ENCODE measurements around the gene SMIM30.

Gene SMIM30

GRCh38 chr7:113100121-113100603, 18.2 kb downstream of the SMIM30 start:
- DNase-seq (ENCODE audit: low spot score): no peak

- no peak for DNase-seq (ENCODE audit: low spot score)
These were observed 19.0 kb downstream of the SMIM30 start for GRCh38 chr7:113099284-113099919.

GRCh38 chr7:113094517-113095249, 23.7 kb downstream of the SMIM30 start:
- no peak for DNase-seq (ENCODE audit: low spot score)

- DNase-seq (ENCODE audit: low spot score): no peak
These were observed 24.8 kb downstream of the SMIM30 start for GRCh38 chr7:113093561-113093960.

- DNase-seq (ENCODE audit: low spot score): no peak
These were observed 25.6 kb downstream of the SMIM30 start for GRCh38 chr7:113092762-113093161.

- DNase-seq (ENCODE audit: low spot score): peak; percentile 86
These were observed 31.0 kb downstream of the SMIM30 start for GRCh38 chr7:113087071-113087998.

- peak; percentile 41 for DNase-seq (ENCODE audit: low spot score)
These were observed 31.9 kb downstream of the SMIM30 start, which contains the start of gene GPR85 for GRCh38 chr7:113086431-113086888. GPR85 (minus strand) TSS chr7:113086827; CDS start chr7:113084721, 2,106 bp downstream.

- DNase-seq (ENCODE audit: low spot score): peak; percentile 31
These were observed 32.5 kb downstream of the SMIM30 start for GRCh38 chr7:113085781-113086390.

- DNase-seq (ENCODE audit: low spot score): no peak
These were observed 33.7 kb downstream of the SMIM30 start for GRCh38 chr7:113084496-113085172.

- DNase-seq (ENCODE audit: low spot score): no peak
These were observed 34.4 kb downstream of the SMIM30 start for GRCh38 chr7:113083816-113084495.

GRCh38 chr7:113083132-113083815, 35.1 kb downstream of the SMIM30 start:
- no peak for DNase-seq (ENCODE audit: low spot score)

- no peak for DNase-seq (ENCODE audit: low spot score)
These were observed 40.0 kb downstream of the SMIM30 start for GRCh38 chr7:113078331-113078730.

- no peak for DNase-seq (ENCODE audit: low spot score)
These were observed 41.7 kb downstream of the SMIM30 start for GRCh38 chr7:113076703-113077102.

GRCh38 chr7:113071465-113071864, 46.9 kb downstream of the SMIM30 start:
- DNase-seq (ENCODE audit: low spot score): no peak
